ENCODE measurements around the gene NAALADL2. TPM values are rescaled to one million over a fixed set of nuclear protein-coding genes. Genes with fewer than 3 reads are reported as not detected.

Gene NAALADL2
- total and polyA plus RNA-seq, 2 experiments from 2014 or later, result 3.4 to 15.3 TPM

GRCh38 chr3:175176556-175176955, 317.4 kb downstream of the NAALADL2 start:
- H2AFZ ChIP-seq, result no peak overlapping the region
- no peak overlapping the region for H3K4me2 ChIP-seq
- WGBS (ENCODE audit: low lambda C conversion rate, missing lambda C conversion rate), result 93% methylated on average over 3 of the region's 3 CpGs
- no peaks in the 10 kb centered on the region for H3K79me2 ChIP-seq
- no peaks in the 10 kb centered on the region for H3K4me1 ChIP-seq (ENCODE audit: insufficient read depth)
- no peaks in the 10 kb centered on the region for H3K36me3 ChIP-seq (replicated peaks; ENCODE audit: insufficient read depth, low read depth)
- no peak overlapping the region for H3K4me3 ChIP-seq
- H3K27me3 ChIP-seq, result no peaks in the 10 kb centered on the region
- no peaks in the 10 kb centered on the region for H4K20me1 ChIP-seq (ENCODE audit: insufficient read depth, poor library complexity, severe bottlenecking)
- no peaks in the 10 kb centered on the region for H3K9me3 ChIP-seq (ENCODE audit: low read depth)
- no peak for TF ChIP-seq EZH2phosphoT487 (IDR thresholded peaks at IDR 0.05; ENCODE audit: low read depth, severe bottlenecking, unreplicated experiment)
- DNase-seq (ENCODE audit: low spot score), result no peak
- H3K27ac ChIP-seq, result no peak overlapping the region
- H3K9me2 ChIP-seq (replicated peaks; ENCODE audit: insufficient read depth), result no peaks in the 10 kb centered on the region

- no peaks in the 10 kb centered on the region for H3K36me3 ChIP-seq (replicated peaks; ENCODE audit: insufficient read depth, low read depth)
- H3K27ac ChIP-seq, result no peak overlapping the region
- no peaks in the 10 kb centered on the region for H4K20me1 ChIP-seq (ENCODE audit: insufficient read depth, poor library complexity, severe bottlenecking)
- no peaks in the 10 kb centered on the region for H3K9me3 ChIP-seq (ENCODE audit: low read depth)
- H3K4me1 ChIP-seq (ENCODE audit: insufficient read depth), result no peaks in the 10 kb centered on the region
- no peaks in the 10 kb centered on the region for H3K9me2 ChIP-seq (replicated peaks; ENCODE audit: insufficient read depth)
- 63% methylated on average over 1 of the region's 1 CpG for WGBS (ENCODE audit: low lambda C conversion rate, missing lambda C conversion rate)
- H3K4me2 ChIP-seq, result peak overlapping the region; percentile 4
- H3K79me2 ChIP-seq, result no peaks in the 10 kb centered on the region
- H3K4me3 ChIP-seq, result no peak overlapping the region
- H3K27me3 ChIP-seq, result no peaks in the 10 kb centered on the region
- H2AFZ ChIP-seq, result no peak overlapping the region
- no peak for DNase-seq (ENCODE audit: low spot score)
- TF ChIP-seq CTCF (IDR thresholded peaks at IDR 0.05; ENCODE audit: poor library complexity) (no peak), EZH2phosphoT487 (IDR thresholded peaks at IDR 0.05; ENCODE audit: low read depth, severe bottlenecking, unreplicated experiment) (no peak), EZH2 (IDR thresholded peaks at IDR 0.05; ENCODE audit: borderline replicate concordance) (no peak)
These were observed 319.9 kb downstream of the NAALADL2 start for GRCh38 chr3:175179055-175179454.

- no peak for TF ChIP-seq EZH2 (IDR thresholded peaks at IDR 0.05; ENCODE audit: borderline replicate concordance)
- no peak for TF ChIP-seq EZH2phosphoT487 (IDR thresholded peaks at IDR 0.05; ENCODE audit: low read depth, severe bottlenecking, unreplicated experiment)
- TF ChIP-seq CTCF (IDR thresholded peaks at IDR 0.05; ENCODE audit: poor library complexity), result no peak
- DNase-seq (ENCODE audit: low spot score), result no peak
- Histone ChIP-seq H3K79me2 (no peaks in the 10 kb centered on the region), H3K9me2 (replicated peaks; ENCODE audit: insufficient read depth) (no peaks in the 10 kb centered on the region), H3K27ac (no peak overlapping the region), H3K27me3 (no peaks in the 10 kb centered on the region), H3K36me3 (replicated peaks; ENCODE audit: insufficient read depth, low read depth) (no peaks in the 10 kb centered on the region), H3K9me3 (ENCODE audit: low read depth) (no peaks in the 10 kb centered on the region), H3K4me3 (no peak overlapping the region), H4K20me1 (ENCODE audit: insufficient read depth, poor library complexity, severe bottlenecking) (no peaks in the 10 kb centered on the region), H2AFZ (no peak overlapping the region), H3K4me1 (ENCODE audit: insufficient read depth) (no peaks in the 10 kb centered on the region), H3K4me2 (no peak overlapping the region)
- WGBS (ENCODE audit: low lambda C conversion rate, missing lambda C conversion rate), result 97% methylated on average over 3 of the region's 3 CpGs
These were observed 325.3 kb downstream of the NAALADL2 start for GRCh38 chr3:175184392-175184791.

GRCh38 chr3:175185903-175186302, 326.8 kb downstream of the NAALADL2 start:
- Histone ChIP-seq H2AFZ (no peak overlapping the region), H3K9me3 (ENCODE audit: low read depth) (no peaks in the 10 kb centered on the region), H3K4me1 (ENCODE audit: insufficient read depth) (no peaks in the 10 kb centered on the region), H3K27ac (no peak overlapping the region), H3K4me2 (no peak overlapping the region), H4K20me1 (ENCODE audit: insufficient read depth, poor library complexity, severe bottlenecking) (no peaks in the 10 kb centered on the region), H3K36me3 (replicated peaks; ENCODE audit: insufficient read depth, low read depth) (no peaks in the 10 kb centered on the region), H3K9me2 (replicated peaks; ENCODE audit: insufficient read depth) (no peaks in the 10 kb centered on the region), H3K27me3 (no peaks in the 10 kb centered on the region), H3K79me2 (no peaks in the 10 kb centered on the region), H3K4me3 (no peak overlapping the region)
- no peak for DNase-seq (ENCODE audit: low spot score)
- 94% methylated on average over 1 of the region's 1 CpG for WGBS (ENCODE audit: low lambda C conversion rate, missing lambda C conversion rate)
- TF ChIP-seq EZH2 (IDR thresholded peaks at IDR 0.05; ENCODE audit: borderline replicate concordance), result no peak
- no peak for TF ChIP-seq EZH2phosphoT487 (IDR thresholded peaks at IDR 0.05; ENCODE audit: low read depth, severe bottlenecking, unreplicated experiment)
- TF ChIP-seq CTCF (IDR thresholded peaks at IDR 0.05; ENCODE audit: poor library complexity), result no peak

Measured in hepatocyte (in vitro differentiated cells).